ENCODE results near the gene CLTC.

DNA sequence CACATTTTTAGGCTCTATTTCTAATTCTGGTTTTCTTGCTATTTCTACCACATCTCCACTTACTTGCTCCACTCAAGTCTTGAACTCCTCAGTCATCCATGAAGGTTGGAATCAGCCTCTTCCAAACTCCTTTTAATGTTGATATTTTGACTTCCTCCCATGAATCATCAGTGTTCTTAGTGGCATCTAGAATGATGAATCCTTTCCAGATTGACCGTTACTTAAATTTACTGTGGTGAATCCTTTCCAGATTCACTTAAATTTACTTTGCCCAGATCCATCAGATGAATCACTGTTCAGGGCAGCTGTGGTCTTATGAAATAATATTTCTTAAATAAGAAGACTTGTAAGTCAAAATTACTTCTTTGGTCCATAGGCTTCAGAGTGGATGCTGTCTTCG lies 32.4 kb downstream of the CLTC start:
- TF ChIP-seq, protein P1, sequence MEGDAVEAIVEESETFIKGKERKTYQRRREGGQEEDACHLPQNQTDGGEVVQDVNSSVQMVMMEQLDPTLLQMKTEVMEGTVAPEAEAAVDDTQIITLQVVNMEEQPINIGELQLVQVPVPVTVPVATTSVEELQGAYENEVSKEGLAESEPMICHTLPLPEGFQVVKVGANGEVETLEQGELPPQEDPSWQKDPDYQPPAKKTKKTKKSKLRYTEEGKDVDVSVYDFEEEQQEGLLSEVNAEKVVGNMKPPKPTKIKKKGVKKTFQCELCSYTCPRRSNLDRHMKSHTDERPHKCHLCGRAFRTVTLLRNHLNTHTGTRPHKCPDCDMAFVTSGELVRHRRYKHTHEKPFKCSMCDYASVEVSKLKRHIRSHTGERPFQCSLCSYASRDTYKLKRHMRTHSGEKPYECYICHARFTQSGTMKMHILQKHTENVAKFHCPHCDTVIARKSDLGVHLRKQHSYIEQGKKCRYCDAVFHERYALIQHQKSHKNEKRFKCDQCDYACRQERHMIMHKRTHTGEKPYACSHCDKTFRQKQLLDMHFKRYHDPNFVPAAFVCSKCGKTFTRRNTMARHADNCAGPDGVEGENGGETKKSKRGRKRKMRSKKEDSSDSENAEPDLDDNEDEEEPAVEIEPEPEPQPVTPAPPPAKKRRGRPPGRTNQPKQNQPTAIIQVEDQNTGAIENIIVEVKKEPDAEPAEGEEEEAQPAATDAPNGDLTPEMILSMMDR (conservative IDR thresholded peaks at IDR 0.05; ENCODE audit: low read length) = no peak
- no peak for TF ChIP-seq EZH2phosphoT487 (IDR thresholded peaks at IDR 0.05; ENCODE audit: borderline replicate concordance)

Measured in Loucy (cell line).